HepG2 (cell line): ENCODE results near the gene TSHZ1. TPM values are rescaled to one million over a fixed set of nuclear protein-coding genes. Genes with fewer than 3 reads are reported as not detected.
"Not testable (repeated sequence)": the region's sequence is repeated elsewhere in the genome, so short reads cannot be mapped to it uniquely, and the experiment has no call there.

Source experiments
- ATAC-seq: fragments of 200-7000 bp; cut with Tn5 transposase; 3 replicates; pipeline ENCODE4 v1.9.1; 2020; ENCODE audit warnings: mild to moderate bottlenecking, moderate library complexity
- BruUV-seq: library from RNA; stranded (reverse); fragments of 400-500 nt; replicated peaks from 2 replicates; lab custom pipeline; 2021; lab: Mats Ljungman, UMichigan
- CTCF ChIA-PET: fragments of 300-600 bp; formaldehyde crosslinking; extraction: SDS; loops from one replicate; lab custom pipeline; 2021; ENCODE audit warnings: low total read pairs, inconsistent platforms, low intra/inter-chr PET ratio; lab: Yijun Ruan, JAX
- POLR2A ChIA-PET: fragments of 350-600 bp; sonication (Branson Sonifier 250); formaldehyde crosslinking; loops from one replicate; lab custom pipeline; 2020; ENCODE audit warnings: antibody characterized with exemption, inconsistent platforms; lab: Yijun Ruan, JAX
- DNase-seq: peaks from one replicate; pipeline ENCODE4 v3.0.0-alpha.2; 2015; ENCODE audit warnings: low spot score
- FAIRE-seq: peaks from 3 replicates; lab custom pipeline; 2011; peaks lifted over from hg19 to GRCh38; lab: Jason Lieb, UNC
- H2AFZ ChIP-seq: one replicate; pipeline ENCODE4 v1.6.1; 2011; ENCODE audit warnings: low read length, inconsistent platforms
- H3K27ac ChIP-seq: fragments of 300-600 bp; 3 replicates; pipeline ENCODE4 v1.8.0; 2011; ENCODE audit warnings: mixed run types, mild to moderate bottlenecking, mixed read lengths, low read length, inconsistent platforms; ENCODE audit not compliant: insufficient read depth; ENCODE audit errors: extremely low read length
- H3K27me3 ChIP-seq, 2 experiments: fragments of 200-600 bp in 1 of 2; 2 replicates in 1 of 2; 3 replicates in 1 of 2; pipeline versions ENCODE4 v1.6.0 to v1.8.0; 2011; ENCODE audit warnings: low read length in 2 of 2, mild to moderate bottlenecking in 2 of 2, moderate library complexity in 2 of 2, inconsistent platforms in 1 of 2; ENCODE audit not compliant: insufficient read depth in 2 of 2, control insufficient read depth in 1 of 2
- H3K36me3 ChIP-seq, 2 experiments: fragments of 200-600 bp in 1 of 2; replicated peaks in 1 of 2; 2 replicates in 1 of 2; 3 replicates in 1 of 2; pipeline versions ENCODE4 v1.5.1 to v1.8.0; 2011; ENCODE audit warnings: low read length in 2 of 2, inconsistent platforms in 1 of 2; ENCODE audit not compliant: insufficient read depth in 2 of 2, control insufficient read depth in 1 of 2
- H3K4me1 ChIP-seq: 2 replicates; pipeline ENCODE4 v1.5.1; 2012; ENCODE audit warnings: low read length, inconsistent platforms; ENCODE audit not compliant: insufficient read depth
- H3K4me2 ChIP-seq: 2 replicates; pipeline ENCODE4 v1.6.0; 2011; ENCODE audit warnings: low read depth, low read length, inconsistent platforms
- H3K4me3 ChIP-seq, 3 experiments: fragments of 200-600 bp in 1 of 3; sonication (generic), shearing (Covaris generic) in 1 of 3; replicated peaks in 1 of 3; 2 replicates each; pipeline ENCODE4 v1.5.1; 2011 to 2016; ENCODE audit warnings: low read length in 3 of 3, inconsistent platforms in 2 of 3, low read depth in 2 of 3, mild to moderate bottlenecking in 2 of 3, control low read depth in 1 of 3, mixed read lengths in 1 of 3; ENCODE audit not compliant: insufficient read depth in 1 of 3
- H3K79me2 ChIP-seq: one replicate; pipeline ENCODE4 v1.6.1; 2011; ENCODE audit warnings: low read length, inconsistent platforms; ENCODE audit not compliant: insufficient read depth
- H3K9ac ChIP-seq: 2 replicates; pipeline ENCODE4 v1.6.0; 2011; ENCODE audit warnings: mild to moderate bottlenecking, low read depth, low read length, inconsistent platforms; ENCODE audit not compliant: insufficient read depth
- H3K9me3 ChIP-seq: 2 replicates; pipeline ENCODE4 v1.5.1; 2012; ENCODE audit warnings: mild to moderate bottlenecking, low read length
- H4K20me1 ChIP-seq: 2 replicates; pipeline ENCODE4 v1.6.0; 2011; ENCODE audit warnings: inconsistent platforms, mild to moderate bottlenecking, low read length, moderate library complexity; ENCODE audit not compliant: insufficient read depth
- MXD3 ChIP-seq: IDR thresholded peaks from 2 replicates; pipeline ENCODE4 v1.6.1; 2016; ENCODE audit warnings: mild to moderate bottlenecking, missing biosample characterization, missing genetic modification reagents
- NCOA1 ChIP-seq: sonication (generic); formaldehyde crosslinking; IDR thresholded peaks from 2 replicates; pipeline ENCODE4 v1.9.0; 2021; ENCODE audit warnings: missing genetic modification reagents
- PCBP1 ChIP-seq: fragments of 200-400 bp; formaldehyde crosslinking; IDR thresholded peaks from 2 replicates; pipeline ENCODE4 v1.6.1; 2017; ENCODE audit warnings: mild to moderate bottlenecking, low read depth, low read length, borderline replicate concordance
- POLR2A ChIP-seq, 2 experiments: IDR thresholded peaks; 2 replicates each; pipeline ENCODE4 v1.6.1; 2011; ENCODE audit warnings: low read depth in 2 of 2, low read length in 2 of 2, mild to moderate bottlenecking in 1 of 2, moderate library complexity in 1 of 2; ENCODE audit not compliant: insufficient read depth in 1 of 2
- SSRP1 ChIP-seq: IDR thresholded peaks from 2 replicates; pipeline ENCODE4 v1.6.1; 2016; ENCODE audit warnings: control low read depth
- ZNF225 ChIP-seq: sonication (generic); formaldehyde crosslinking; IDR thresholded peaks from 2 replicates; pipeline ENCODE4 v1.4.0; 2020; ENCODE audit warnings: mild to moderate bottlenecking, missing genetic modification reagents
- whole genome bisulfite sequencing: methylation state at CpG from one replicate; pipeline ENCODE4 v1.1.6; 2017; ENCODE audit warnings: low lambda C conversion rate; 5-methylcytosine and 5-hydroxymethylcytosine counted together
- in situ Hi-C: cut with HindIII; loops from 2 replicates; pipeline ENCODE4 v1.10.0; 2017; ENCODE audit warnings: low pct_unique_long_range_greater_than_20kb; ENCODE audit not compliant: extremely low pct_ligation_motif_present
- intact Hi-C: fragments of 100-400 bp; cut with micrococcal nuclease; formaldehyde crosslinking; loops from one replicate; pipeline ENCODE4 v1.10.0; 2022; ENCODE audit not compliant: unreplicated experiment
- polyA plus RNA-seq, 8 experiments: library from polyadenylated mRNA; depleted of rRNA in 3 of 8; stranded (reverse) in 7 of 8; unstranded in 1 of 8; fragments of >200 nt; fragmentation: Illumina TruSeq in 4 of 8; extraction: Trizol in 4 of 8; gene quantifications; 2 replicates each; pipeline versions ENCODE4 v1.2.1 to v1.2.3, GENCODE V29; 2011 to 2016; ENCODE audit warnings: low read depth in 4 of 8, missing spikeins in 1 of 8, mixed read lengths in 1 of 8; ENCODE audit not compliant: insufficient read depth in 1 of 8
- total RNA-seq, 5 experiments: library from RNA; depleted of rRNA; stranded (reverse); fragments of >200 nt; fragmentation: Illumina TruSeq; extraction: Trizol; gene quantifications; 2 replicates each; pipeline ENCODE4 v1.2.3, GENCODE V29; 2016; ENCODE audit warnings: low read depth in 1 of 5

TSHZ1 gene
- total and polyA plus RNA-seq, 2 of the 13 experiments (the other 11 are each of a cell fraction or from before 2014, with no cell fraction given) = 2.5 to 2.7 TPM

DNA sequence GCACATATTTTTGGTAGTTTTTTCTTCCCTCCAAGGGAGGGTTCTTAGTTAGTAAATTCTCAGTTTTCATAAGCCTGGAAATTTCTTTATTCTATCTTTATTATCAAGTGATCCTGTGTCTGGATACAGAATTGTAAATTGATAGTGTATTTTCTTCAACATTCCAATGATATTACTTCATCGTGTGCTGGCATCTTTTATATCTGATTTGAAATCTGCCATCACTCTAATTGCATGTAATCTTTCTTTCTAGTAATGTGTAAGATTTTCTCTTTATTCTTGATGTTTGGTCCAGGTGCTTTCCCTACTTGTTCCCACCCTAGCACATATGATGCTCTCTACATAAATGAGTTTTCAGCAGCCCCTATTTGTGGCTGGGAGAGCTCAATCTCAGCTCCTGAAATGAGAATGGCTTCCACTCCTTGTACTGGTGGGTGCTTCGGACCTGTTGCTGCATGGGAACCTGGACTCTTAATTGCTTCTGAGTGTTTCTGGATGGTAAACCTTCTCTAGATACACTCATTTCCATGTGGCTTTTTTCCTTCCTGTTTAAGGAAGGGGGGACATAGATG, 114.2 kb downstream of the TSHZ1 start:
- intact Hi-C loops (no loop called here), in situ Hi-C loops (no loop called here)
- Histone ChIP-seq H3K36me3 (no peaks in the 10 kb centered on the region), H3K9ac (no peak overlapping the region), H3K4me1 (no peaks in the 10 kb centered on the region), H3K27me3 (peaks cover 0 to 7% of the 10 kb centered on the region in 2 experiments; a peak in 2 of 5 replicates), H3K4me2 (no peak overlapping the region), H2AFZ (no peak overlapping the region), H4K20me1 (no peaks in the 10 kb centered on the region), H3K79me2 (no peaks in the 10 kb centered on the region), H3K4me3 (no peak overlapping the region), H3K27ac (no peak overlapping the region), H3K9me3 (peaks cover 9% of the 10 kb centered on the region)
- TF ChIP-seq ZNF225 (CRISPR knock-in tag) (no peak), MXD3 (no peak), PCBP1 (no peak), NCOA1 (CRISPR knock-in tag) (no peak), SSRP1 (CRISPR knock-in tag) (no peak), POLR2A (IDR thresholded peaks at IDR 0.05; ENCODE audit: insufficient read depth in 1 of 2, low read depth in 2 of 2, low read length in 2 of 2) (no peak)
- FAIRE-seq (no peak), ATAC-seq (no peak), DNase-seq (no peak)
- BruUV-seq = no TSS peak
- ChIA-PET POLR2A (no interaction called here), CTCF (no interaction called here)
- 28% methylated on average over 2 of the region's 2 CpGs for WGBS

GRCh38 chr18:75329753-75330152, 119.2 kb downstream of the TSHZ1 start:
- FAIRE-seq, H2AFZ ChIP-seq, H3K4me1 ChIP-seq, in situ Hi-C loops, H3K36me3 ChIP-seq, DNase-seq, H3K4me2 ChIP-seq, H4K20me1 ChIP-seq, BruUV-seq, POLR2A ChIA-PET, ATAC-seq, H3K9ac ChIP-seq, CTCF ChIA-PET, H3K79me2 ChIP-seq, H3K9me3 ChIP-seq, intact Hi-C loops, H3K4me3 ChIP-seq, H3K27ac ChIP-seq, H3K27me3 ChIP-seq: not testable (repeated sequence)
- WGBS = 61% methylated on average over 2 of the region's 2 CpGs
